NT2/D1 (cell line): ENCODE data around the gene DLX4.

Experiments used
- YY1 ChIP-seq: IDR thresholded peaks from 2 replicates; pipeline ENCODE4 v1.6.1; 2011; ENCODE audit not compliant: insufficient read length, insufficient read depth
- ZNF274 ChIP-seq: IDR thresholded peaks from 2 replicates; pipeline ENCODE4 v1.6.1; 2011; ENCODE audit warnings: mild to moderate bottlenecking, low read depth, low read length

DNA sequence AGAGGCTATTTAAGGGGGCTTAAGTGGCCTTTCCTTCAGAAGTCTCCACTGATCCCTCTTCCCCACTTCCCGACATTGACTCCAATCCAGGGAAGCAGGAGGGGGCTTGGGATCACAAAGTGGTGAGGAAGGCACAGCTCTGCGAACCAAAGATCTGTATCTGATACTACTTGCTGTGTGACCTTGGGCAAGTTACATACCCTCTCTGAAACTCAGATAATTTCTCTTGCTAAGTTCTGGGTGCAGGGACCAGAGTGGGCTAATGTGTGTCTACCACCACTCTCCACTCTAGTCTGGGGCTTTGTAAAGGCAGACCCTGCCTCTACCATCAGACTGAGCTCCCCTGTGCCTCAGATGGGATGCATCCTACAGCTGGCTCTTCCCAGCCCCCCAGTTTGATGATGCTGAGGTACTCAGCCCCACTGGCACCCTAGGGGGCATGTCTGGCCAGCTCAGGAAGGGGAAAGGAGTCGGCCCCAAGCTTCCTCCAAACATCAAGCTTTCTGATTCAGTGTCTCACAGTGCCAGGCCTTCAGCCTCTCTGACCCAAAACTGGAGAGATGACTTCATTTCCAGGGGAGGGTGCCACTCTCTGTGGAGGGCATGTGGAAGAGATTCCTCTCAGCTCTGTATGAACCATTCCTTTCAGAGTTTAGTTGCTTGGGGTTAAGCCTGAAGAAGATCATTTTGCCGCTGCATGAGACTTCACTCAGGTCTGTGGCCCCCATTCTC, 10.9 kb downstream of the DLX4 start:
- no peak for TF ChIP-seq YY1
- TF ChIP-seq ZNF274, result no peak
